ENCODE results near the gene SERPINB1. TPM values are rescaled to one million over a fixed set of nuclear protein-coding genes. Genes with fewer than 3 reads are reported as not detected.
"Not testable (repeated sequence)": the region's sequence is repeated elsewhere in the genome, so short reads cannot be mapped to it uniquely, and the experiment has no call there.

SERPINB1 gene
- total RNA-seq, 1 donor from 2014 or later: 2.3 TPM

- no peak for DNase-seq
Observed at GRCh38 chr6:2865694-2866151, 24.1 kb upstream of the SERPINB1 start.

GRCh38 chr6:2865270-2865669, 23.6 kb upstream of the SERPINB1 start:
- DNase-seq: no peak

DNA sequence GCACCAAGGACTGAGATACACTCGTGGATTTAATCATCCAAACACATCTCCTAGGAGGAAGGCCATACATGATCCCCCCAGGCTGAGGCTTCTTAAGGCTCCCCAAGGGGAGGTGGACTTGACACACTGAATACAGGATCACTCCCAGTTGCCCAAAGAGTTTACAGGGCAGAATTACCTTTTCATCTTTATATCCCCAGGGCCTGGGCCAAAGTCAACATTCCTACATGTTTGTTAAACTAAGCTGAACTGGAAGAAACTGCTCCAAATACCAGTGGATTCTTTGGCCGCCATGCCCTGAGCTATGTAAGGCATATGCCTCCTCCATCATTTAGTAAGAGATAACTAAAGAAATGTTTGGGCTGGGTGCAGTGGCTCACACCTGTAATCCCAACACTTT, 22.2 kb upstream of the SERPINB1 start:
- no peak for DNase-seq

- no peak for DNase-seq
Observed at GRCh38 chr6:2862712-2863181, 21.1 kb upstream of the SERPINB1 start.

DNA sequence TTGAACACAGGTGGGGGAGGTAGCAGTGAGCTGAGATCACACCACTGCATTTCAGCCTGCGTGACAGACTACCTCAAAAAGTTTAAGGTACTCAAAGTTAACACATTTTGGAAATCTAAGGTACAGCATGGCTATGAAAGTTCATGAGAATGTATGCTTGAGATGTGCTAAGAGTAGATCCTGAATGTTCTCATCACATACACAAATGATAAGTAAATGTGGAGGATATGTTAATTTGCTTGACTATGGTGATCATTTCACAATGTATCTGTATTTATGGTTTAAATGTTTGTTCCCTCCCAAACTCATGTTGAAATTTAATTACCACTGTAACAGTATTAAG, 20.1 kb upstream of the SERPINB1 start:
- DNase-seq: no peak

GRCh38 chr6:2861060-2861821, 19.6 kb upstream of the SERPINB1 start:
- no peak for DNase-seq

GRCh38 chr6:2860706-2861059, 19.0 kb upstream of the SERPINB1 start:
- not testable (repeated sequence) for DNase-seq

GRCh38 chr6:2859798-2860705, 18.4 kb upstream of the SERPINB1 start:
- DNase-seq: not testable (repeated sequence)

DNA sequence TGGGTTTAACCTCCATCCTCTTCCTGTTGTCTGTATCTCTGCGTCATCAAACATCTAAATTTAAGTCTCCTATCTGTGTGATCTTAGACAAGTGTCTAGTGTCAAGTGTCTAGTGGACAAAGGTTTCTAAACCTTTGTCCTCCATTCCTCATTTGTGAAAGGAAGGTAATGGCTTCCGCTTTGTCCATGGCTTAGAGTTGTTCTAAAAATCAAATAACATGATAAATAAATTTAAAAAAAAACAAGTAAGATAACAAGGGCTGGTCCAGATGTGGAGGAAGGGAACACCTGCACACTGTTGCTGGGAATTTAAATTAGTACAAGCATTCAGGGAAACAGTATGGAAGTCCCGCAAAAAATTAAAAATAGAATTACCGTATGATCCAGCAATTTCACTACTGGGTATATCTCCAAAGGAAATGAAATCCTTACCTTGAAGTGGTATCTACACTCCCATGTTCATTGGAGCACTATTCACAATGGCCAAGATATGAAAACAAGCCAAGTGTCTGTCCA, 17.6 kb upstream of the SERPINB1 start:
- no peak for DNase-seq

DNA sequence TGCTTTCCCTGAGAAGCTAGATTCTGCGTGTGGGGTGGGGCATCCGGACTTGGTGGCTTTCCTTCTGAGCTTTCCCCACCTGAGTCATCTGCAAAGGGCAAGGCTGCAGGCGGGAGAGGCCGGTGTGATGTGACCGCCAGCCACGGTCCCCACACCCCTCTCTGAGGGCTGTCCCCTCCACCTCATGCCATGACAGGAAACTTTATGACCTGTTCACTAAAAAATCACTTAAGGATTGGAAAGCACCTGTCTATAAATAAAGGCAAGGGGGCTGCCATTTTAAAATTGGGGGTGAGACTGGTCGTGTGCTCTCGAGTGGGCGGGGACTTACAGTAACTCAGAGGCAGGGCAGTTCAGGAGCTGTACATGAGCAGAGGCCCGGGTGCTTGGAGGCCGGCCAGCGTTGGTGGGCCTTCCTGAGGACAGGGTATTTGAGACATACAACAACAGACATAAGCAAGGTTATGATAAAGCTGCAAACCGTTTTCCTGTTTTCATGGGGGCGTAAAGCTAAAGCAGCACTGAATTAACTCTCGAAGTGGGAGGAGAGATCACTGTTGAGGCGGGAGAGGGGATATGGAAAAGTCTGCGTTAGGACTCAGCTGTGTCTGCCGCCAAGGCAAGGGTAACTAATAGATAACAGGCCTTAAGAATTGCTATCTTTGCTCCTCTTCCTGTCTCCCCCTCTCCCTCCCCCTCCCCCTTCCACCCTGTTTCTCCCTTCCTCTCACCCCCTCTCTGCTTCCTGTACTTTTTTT, 16.1 kb upstream of the SERPINB1 start:
- DNase-seq: no peak

DNA sequence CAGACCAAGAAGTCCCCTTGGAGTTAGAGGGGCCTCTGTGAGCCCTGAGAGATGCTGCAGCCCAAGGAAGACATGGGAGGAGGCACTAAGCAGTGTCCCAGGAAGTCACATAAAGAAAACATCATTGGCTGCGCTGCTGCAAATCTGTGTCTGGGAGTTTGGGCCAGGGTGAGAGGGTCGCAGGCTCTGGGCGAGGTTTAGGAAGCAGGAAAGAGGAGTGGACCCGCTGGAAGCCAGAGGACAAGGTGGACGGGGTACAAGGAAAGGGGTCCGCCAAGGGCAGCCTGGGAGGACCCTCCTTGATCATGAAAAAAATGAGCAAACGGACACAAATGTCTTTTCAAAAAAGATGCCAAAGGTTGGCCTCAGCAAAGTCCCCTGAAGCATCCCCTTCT, 15.5 kb upstream of the SERPINB1 start:
- DNase-seq: no peak

GRCh38 chr6:2855061-2855519, 13.4 kb upstream of the SERPINB1 start:
- no peak for DNase-seq

GRCh38 chr6:2854396-2854982, 12.8 kb upstream of the SERPINB1 start:
- no peak for DNase-seq

DNA sequence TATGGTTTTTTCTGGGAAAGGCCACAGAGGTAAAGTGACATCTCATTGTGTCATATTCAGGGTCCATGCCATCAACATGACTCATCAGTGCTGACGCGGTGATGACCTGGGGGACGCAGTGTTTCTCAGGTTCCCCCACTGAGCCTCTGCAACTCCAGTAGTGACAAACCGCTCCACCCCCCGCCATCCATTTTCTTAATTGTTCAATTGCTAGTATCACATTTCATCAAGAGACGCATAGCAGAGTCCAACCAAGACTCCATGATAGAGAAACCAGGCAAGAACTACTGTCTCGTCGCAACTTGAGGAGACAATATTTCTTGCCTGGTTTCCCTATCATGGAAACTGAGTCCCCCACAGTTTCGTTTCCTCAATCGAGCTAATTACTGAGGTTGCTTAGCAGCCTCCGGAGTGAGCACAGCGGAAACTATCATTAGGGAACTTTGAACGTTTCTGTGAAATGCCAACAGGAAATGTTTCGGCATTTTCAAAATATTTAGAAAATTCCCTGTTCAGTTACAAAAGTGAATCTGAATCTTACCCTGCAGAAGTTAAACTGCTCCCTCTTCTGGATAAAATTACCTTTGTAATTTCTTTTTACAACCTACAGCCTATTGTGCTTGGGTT, 12.2 kb upstream of the SERPINB1 start:
- no peak for DNase-seq

DNA sequence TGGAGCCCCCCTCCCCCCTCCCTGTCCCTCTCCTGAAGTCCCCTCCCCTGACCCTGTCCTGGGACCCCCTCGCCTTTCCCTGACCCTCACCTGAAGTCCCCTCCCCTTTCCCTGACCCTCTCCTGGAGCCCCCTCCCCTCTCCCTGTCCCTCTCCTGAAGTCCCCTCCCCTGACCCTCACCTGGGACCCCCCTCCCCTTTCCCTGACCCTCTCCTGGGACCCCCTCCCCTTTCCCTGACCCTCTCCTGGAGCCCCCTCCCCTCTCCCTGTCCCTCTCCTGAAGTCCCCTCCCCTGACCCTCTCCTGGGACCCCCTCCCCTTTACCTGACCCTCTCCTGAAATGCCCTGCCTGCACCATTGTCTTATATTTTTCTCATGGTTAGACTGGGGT, 11.7 kb upstream of the SERPINB1 start:
- DNase-seq: not testable (repeated sequence)

DNA sequence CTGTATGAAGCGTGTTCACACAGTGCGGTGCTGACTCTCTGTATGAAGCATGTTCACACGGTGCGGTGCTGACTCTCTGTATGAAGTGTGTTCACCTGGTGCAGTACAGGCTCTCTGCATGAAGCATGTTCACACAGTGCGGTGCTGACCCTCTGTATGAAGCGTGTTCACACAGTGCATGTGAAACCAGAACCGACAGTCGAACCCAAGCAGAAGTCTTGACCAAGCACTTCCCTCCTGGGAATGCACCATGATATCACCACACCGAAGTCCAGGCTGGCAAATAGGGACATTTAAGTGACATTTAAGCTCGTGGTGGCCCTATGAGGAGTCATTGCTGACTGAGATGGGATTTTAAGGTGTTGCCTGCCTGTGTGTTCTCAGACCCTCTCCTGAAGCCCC, 11.3 kb upstream of the SERPINB1 start:
- DNase-seq: no peak

DNA sequence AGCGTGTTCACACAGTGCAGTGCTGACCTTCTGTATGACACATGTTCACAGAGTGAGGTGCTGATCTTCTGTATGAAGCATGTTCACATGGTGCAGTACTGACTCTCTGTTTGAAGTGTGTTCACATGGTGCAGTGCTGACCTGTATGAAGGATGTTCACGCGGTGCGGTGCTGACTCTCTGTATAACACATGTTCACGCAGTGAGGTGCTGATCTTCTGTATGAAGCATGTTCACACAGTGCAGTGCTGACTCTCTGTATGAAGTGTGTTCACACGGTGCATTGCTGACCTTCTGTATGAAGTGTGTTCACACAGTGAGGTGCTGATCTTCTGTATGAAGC, 10.8 kb upstream of the SERPINB1 start:
- DNase-seq: no peak

GRCh38 chr6:2851727-2852513, 10.3 kb upstream of the SERPINB1 start:
- DNase-seq: no peak

GRCh38 chr6:2850538-2851113, 9.0 kb upstream of the SERPINB1 start:
- DNase-seq: no peak

DNA sequence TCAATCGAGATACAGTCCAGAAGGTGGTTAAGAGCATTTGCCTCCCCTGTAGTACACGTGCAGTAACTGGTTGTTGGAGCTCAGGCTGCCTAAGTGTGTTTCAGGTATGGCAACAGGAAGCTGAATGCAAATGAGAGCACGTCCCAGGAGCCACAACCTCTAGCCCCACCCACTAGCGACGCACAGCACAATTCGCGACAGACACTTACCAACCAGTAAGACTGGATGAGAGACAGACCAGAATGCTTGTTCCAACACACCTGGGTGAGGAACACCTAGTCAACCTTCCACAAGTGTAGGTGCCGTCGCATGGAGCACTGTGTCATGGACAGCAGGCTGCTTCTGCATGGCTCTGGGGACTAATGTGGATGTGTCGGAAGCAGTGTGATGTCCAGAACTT, 7.2 kb upstream of the SERPINB1 start:
- no peak for DNase-seq

DNA sequence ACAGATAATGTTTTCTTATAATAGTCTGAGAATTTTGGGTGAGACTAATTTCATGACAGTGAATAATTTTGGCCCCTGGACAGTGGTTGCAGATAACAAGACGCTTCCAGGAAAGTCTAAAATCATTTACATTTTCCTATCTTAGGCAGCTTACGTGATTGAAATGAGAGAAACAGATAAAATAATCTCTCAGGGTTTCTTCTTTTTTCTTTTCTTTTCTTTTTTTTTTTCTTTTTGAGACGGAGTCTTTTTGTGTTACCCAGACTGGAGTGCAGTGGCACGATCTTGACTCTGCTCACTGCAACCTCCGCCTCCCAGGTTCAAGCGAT, 4.2 kb upstream of the SERPINB1 start:
- DNase-seq: no peak

Measured in occipital lobe (tissue), 2 donors.